RWPE2 (cell line): ENCODE data around the gene AIFM3.

Experiments used
- ATAC-seq: fragments of 200-7000 bp; cut with Tn5 transposase; 3 replicates; pipeline ENCODE4 v1.9.1; 2021; ENCODE audit warnings: low read depth
- DNase-seq: peaks from one replicate; pipeline ENCODE4 v3.0.0-alpha.2; 2020; ENCODE audit warnings: low spot score
- H3K27ac ChIP-seq: fragments of 450-650 bp; 2 replicates; pipeline ENCODE4 v1.5.1; 2017; ENCODE audit warnings: mild to moderate bottlenecking; ENCODE audit not compliant: poor library complexity, severe bottlenecking
- H3K27me3 ChIP-seq: fragments of 250-450 bp; sonication (Bioruptor Pico); 2 replicates; pipeline ENCODE4 v1.5.1; 2021; ENCODE audit warnings: mild to moderate bottlenecking, moderate library complexity; ENCODE audit not compliant: insufficient read depth, poor library complexity, severe bottlenecking
- H3K36me3 ChIP-seq: fragments of 250-450 bp; sonication (Bioruptor Pico); 2 replicates; pipeline ENCODE4 v1.5.1; 2020; ENCODE audit warnings: low read depth, mild to moderate bottlenecking, moderate library complexity
- H3K4me1 ChIP-seq: fragments of 250-450 bp; sonication (Bioruptor Pico); 2 replicates; pipeline ENCODE4 v1.5.1; 2021; ENCODE audit warnings: mild to moderate bottlenecking, moderate library complexity; ENCODE audit not compliant: insufficient read depth, poor library complexity, severe bottlenecking
- H3K4me3 ChIP-seq: fragments of 250-450 bp; sonication (Bioruptor Pico); 2 replicates; pipeline ENCODE4 v1.5.1; 2021; ENCODE audit warnings: mild to moderate bottlenecking, moderate library complexity; ENCODE audit not compliant: severe bottlenecking
- H3K9me3 ChIP-seq: fragments of 250-450 bp; sonication (Bioruptor Pico); 2 replicates; pipeline ENCODE4 v1.5.1; 2021; ENCODE audit warnings: mild to moderate bottlenecking, moderate library complexity; ENCODE audit not compliant: severe bottlenecking
- CTCF ChIP-seq: fragments of 450-650 bp; IDR thresholded peaks from one replicate; pipeline ENCODE4 v1.5.1; 2017; ENCODE audit warnings: mild to moderate bottlenecking, moderate library complexity; ENCODE audit not compliant: poor library complexity, severe bottlenecking

The AIFM3 gene

GRCh38 chr22:20943104-20943933 lies 23.7 kb upstream of the AIFM3 start:
- Histone ChIP-seq H3K36me3 (peaks cover 14% of the 10 kb centered on the region), H3K4me3 (no peak overlapping the region), H3K27me3 (no peaks in the 10 kb centered on the region), H3K27ac (no peak overlapping the region), H3K4me1 (peaks cover 25% of the 10 kb centered on the region), H3K9me3 (peaks cover 2% of the 10 kb centered on the region)
- no peak for TF ChIP-seq CTCF
- DNase-seq (no peak), ATAC-seq (no peak)

GRCh38 chr22:20944042-20944441 lies 23.0 kb upstream of the AIFM3 start:
- peaks cover 2% of the 10 kb centered on the region for H3K9me3 ChIP-seq
- H3K27ac ChIP-seq = peak overlapping the region; percentile 81
- DNase-seq = no peak
- H3K4me1 ChIP-seq = peaks cover 25% of the 10 kb centered on the region
- no peak for TF ChIP-seq CTCF
- no peaks in the 10 kb centered on the region for H3K27me3 ChIP-seq
- no peak for ATAC-seq
- H3K4me3 ChIP-seq = no peak overlapping the region
- H3K36me3 ChIP-seq = peaks cover 16% of the 10 kb centered on the region

GRCh38 chr22:20945578-20945934 lies 21.5 kb upstream of the AIFM3 start:
- H3K9me3 ChIP-seq = no peaks in the 10 kb centered on the region
- peaks cover 32% of the 10 kb centered on the region for H3K4me1 ChIP-seq
- H3K27ac ChIP-seq = peak overlapping the region; percentile 81

GRCh38 chr22:20946080-20946986 lies 20.7 kb upstream of the AIFM3 start:
- Histone ChIP-seq H3K4me3 (no peak overlapping the region), H3K9me3 (no peaks in the 10 kb centered on the region), H3K27ac (peak overlapping the region; percentile 81), H3K27me3 (no peaks in the 10 kb centered on the region), H3K36me3 (peaks cover 34% of the 10 kb centered on the region), H3K4me1 (peaks cover 40% of the 10 kb centered on the region)
- peak; percentile 82 for ATAC-seq
- DNase-seq = no peak
- no peak for TF ChIP-seq CTCF

More at GRCh38 chr22:20945578-20945934, 21.5 kb upstream of the AIFM3 start:
- no peak overlapping the region for H3K4me3 ChIP-seq
- DNase-seq (no peak), ATAC-seq (peak; percentile 24)
- H3K36me3 ChIP-seq = peaks cover 26% of the 10 kb centered on the region
- TF ChIP-seq CTCF = no peak
- H3K27me3 ChIP-seq = no peaks in the 10 kb centered on the region
